GM21515 (cell line): ENCODE results near the gene BST2.

Experiments
- ATAC-seq: cut with Tn5 transposase; IDR thresholded peaks from one replicate; pipeline ENCODE4 v1.9.1; 2021; ENCODE audit not compliant: unreplicated experiment

Gene BST2

DNA sequence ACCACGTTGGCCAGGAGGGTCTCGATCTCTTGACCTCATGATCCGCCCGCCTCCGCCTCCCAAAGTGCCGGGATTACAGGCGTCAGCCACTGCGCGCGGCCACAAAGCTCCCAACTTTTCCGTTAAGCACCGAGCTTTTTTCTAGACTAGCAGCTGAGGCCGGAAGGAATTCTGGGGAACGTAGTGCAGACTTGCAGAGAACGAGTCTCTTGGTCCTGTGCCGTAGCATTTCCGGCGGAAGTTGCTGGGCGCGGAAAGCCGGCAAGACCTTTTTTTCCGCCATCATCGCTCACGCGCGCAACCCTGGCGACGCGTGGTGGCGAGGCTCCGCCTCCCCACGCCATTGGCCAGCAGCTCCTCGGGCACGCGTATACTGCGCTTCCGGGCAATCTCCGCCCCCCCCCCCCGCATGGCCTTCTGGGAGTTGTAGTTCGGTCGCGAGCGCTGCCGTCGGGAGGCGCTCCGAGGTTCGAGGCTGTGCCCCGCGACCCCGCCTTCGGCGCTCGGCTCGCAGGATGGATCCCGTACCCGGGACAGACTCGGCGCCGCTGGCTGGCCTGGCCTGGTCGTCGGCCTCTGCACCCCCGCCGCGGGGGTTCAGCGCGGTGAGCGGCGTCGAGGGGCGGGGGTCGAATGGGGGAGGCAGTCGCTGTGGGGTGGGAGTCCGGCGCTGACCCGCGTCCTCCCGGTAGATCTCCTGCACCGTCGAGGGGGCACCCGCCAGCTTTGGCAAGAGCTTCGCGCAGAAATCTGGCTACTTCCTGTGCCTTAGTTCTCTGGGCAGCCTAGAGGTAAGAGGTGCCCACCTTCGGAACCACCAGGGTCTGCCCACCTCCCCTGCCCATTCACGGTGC is 14.4 kb upstream of the BST2 start, which contains the start of gene MVB12A:
Gene MVB12A (plus strand): TSS at position 427 of the 854 bp plus-strand sequence. CDS start 89 bp downstream, at position 516.
- ATAC-seq = peak; percentile 75

DNA sequence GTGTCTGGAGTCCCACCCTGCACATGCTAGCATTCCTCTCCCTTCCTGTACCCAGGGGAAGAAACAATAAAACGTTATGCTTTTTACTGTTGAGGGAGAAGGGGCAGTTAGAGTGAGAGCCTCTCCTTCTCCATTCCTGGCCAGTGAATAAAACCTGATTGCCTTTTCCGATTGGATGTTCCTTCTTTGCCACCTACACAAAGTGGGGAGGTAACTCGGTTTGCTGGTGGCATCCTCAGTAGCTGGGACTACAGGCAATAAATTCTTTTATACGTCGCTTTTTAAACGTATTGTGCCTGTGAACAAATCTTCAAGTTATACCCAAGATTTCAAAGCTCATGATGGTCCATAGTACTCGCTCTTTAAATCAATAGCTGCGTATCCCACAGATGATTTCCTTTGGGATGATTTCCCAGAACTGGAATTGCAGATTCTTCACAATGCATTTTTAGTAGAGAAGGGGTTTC is 13.8 kb upstream of the BST2 start:
- no peak for ATAC-seq

DNA sequence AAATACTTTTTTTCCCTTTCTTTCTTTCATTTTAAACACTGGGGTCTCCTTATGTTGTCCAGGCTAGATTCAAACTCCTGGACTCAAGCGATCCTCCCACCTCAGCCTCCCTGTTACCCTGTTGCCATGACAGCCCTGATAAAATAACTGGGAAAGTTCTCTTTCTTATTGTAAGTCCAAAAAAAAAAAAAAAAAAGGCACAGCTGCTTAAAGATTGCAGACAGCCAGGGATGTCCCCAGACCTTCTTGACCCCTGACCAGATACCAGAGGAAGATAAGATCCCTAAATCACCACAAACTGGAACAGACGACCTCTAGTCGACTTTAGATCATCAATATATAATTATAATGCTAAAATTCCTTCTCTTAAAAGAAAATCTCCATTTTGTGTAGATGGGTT is 13.3 kb upstream of the BST2 start:
- ATAC-seq = no peak

DNA sequence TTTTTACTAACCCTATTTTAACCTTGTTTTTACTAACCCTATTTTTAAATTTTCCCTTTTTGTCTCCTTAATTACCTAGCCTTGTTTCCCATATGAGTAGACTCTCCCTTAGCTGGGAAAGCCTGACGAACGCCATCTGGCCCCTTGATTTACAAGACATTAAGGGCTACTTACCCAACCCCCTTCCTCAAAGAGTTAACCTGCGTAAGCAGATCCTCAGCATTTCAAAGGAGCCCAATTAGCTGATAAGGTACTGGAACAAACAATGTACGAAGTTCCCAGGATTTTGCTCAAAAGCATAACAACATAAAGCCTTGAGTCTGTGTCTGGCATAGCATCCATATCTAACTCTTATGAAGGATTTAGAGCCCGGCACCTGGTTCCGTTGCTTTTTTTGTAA is 9.7 kb upstream of the BST2 start:
- ATAC-seq = no peak

DNA sequence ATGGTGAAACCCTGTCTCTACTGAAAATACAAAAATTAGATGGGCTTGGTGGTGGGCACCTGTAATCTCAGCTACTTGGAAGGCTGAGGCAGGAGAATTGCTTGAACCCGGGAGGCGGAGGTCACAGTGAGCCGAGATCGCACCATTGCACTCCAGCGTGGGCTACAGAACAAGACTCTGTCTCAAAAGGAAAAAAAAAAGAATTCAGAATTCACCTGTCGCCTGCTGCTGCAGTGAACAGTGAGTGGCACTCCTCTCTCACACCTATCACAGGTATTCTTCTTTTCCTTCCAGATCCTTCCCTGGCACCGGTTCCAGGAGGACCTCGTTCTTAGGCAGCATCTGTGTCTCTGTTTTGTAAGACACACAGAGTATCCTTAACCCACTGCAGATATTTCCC is 8.7 kb upstream of the BST2 start:
- ATAC-seq = no peak

DNA sequence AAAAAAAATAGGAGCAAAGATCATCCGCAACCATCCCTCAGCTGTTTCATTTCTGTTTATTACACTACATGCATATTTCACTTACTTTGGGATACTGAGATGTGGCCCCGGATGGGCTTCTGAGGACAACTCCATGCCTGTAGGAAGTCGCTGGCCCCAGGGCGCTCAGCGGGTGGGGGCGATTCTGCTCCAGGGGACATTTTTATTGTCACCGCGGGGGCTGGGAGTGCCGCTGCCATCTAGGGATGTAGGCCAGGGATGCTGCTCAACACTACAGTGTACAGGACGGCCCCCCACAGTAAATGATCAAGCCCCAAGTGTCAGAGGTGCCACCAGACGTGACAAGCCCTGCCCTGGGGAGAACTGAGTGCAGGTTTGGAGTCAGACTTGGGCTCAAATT is 6.4 kb upstream of the BST2 start:
- no peak for ATAC-seq

DNA sequence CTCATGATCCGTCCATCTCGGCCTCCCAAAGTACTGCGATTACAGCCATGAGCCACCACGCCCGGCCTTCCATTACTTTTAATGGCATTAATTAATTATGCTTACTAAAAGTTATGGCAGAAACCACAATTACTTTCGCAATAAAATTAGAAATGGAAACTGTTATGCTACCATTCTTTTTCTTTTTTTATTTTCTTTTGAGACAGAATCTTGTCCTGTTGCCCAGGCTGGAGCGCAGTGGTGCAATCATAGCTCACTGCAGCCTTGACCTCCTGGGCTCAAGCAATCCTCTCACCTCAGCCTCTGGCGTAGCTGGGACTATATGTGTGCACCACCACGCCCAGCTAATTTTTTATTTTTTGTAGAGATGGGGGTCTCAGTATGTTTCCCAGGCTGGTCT is 4.6 kb upstream of the BST2 start:
- ATAC-seq = no peak

DNA sequence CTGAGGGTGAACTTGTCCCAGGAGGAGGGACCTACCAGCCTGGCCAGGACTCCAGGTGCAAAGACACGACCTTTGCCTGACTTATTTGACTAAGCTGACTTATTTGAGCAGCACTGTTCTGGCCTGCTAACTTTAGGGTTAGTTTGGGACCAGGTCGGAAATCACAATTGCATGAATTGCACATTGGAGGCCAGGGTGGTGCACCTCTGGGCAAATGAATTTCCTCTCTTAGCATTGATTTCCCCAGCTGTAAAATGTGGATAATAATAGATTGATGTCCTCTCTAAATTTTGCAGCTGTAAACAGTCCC is 1.4 kb upstream of the BST2 start:
- no peak for ATAC-seq

DNA sequence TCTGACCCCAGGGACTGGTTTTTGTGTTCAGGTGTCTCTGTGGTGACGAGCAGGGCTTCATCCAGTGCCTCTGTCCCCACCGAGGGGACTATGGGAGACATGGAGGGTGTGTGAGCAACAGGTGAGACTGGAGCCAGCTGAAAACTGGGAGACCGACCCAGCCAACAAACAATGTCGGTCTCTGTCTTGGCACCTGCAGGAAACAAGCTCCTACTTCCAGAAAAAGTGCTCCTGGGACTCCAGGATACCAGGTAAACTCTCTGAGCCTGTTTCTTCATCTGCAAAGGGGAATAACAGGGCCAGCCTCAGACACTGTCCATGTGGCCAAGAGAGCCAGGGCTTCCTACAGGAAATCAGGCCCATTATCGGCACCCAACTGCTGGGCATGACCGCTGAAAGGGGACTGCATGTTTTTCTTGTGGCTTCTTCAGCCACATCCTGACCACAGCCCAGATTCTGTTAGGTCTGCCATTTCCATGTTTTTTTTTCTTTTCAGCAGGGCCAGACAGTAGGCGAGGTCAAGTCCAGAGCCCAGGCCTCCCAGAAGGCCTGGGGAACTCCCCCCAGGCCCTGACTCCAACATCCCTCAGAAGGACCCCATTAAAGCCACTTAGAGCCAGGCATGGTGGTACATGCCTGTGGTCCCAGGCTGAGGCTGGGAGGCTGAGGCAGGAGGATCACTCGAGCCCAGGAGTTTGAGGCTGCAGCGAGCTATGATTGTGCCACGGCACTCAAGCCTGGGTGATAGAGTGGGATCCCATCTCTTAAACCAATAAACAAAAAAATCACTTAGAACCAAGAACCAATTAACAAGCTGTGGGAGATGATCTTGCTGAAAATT is 836 bp upstream of the BST2 start:
- ATAC-seq = no peak

DNA sequence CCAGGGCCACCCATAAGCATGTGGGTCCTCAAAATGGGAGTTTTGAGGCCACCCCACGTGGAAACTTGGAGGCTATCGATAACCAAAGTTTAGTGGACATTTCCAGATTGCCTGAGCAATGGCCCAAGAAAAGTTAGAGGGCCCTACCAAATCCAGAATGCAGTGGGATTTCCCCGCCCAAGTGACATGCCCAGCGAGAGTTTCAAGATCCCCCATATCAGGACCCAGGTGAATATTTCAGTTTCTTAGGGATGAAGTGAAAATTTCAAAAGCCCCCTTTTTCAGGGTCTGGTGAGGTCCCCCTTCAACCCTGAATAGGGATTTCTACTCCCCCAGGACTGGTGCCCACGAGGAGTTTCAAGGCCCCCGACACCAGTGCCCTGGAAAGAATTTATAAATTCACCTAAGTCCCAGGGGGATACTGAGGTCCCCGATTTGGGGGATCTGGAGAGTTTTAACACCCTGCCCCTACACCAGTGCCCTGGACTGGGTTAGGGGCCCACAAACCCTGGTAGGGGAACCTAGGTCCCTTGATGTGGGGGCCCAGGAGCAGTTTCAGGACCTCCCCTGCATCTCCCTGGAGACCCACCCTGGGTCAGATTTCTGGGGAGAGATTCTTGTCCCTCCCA is 695 bp downstream of the BST2 start:
- ATAC-seq = no peak

DNA sequence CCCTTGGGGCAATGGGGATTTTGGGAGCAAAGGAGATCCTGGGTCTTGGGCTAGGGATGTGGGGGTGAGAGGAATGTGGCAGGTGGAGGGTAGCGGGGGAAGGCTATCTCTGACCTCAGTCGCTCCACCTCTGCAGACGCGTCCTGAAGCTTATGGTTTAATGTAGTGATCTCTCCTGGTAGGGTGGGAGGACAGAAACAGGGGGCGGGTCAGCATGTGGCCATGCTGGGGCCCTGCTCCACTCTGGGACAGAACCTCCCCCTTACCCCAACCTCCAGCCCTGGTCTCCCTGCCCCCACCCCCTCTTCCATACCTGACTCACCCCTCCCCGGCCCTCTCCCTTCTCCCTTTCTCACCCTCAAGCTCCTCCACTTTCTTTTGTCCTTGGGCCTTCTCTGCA is 1.4 kb downstream of the BST2 start:
- ATAC-seq = no peak

DNA sequence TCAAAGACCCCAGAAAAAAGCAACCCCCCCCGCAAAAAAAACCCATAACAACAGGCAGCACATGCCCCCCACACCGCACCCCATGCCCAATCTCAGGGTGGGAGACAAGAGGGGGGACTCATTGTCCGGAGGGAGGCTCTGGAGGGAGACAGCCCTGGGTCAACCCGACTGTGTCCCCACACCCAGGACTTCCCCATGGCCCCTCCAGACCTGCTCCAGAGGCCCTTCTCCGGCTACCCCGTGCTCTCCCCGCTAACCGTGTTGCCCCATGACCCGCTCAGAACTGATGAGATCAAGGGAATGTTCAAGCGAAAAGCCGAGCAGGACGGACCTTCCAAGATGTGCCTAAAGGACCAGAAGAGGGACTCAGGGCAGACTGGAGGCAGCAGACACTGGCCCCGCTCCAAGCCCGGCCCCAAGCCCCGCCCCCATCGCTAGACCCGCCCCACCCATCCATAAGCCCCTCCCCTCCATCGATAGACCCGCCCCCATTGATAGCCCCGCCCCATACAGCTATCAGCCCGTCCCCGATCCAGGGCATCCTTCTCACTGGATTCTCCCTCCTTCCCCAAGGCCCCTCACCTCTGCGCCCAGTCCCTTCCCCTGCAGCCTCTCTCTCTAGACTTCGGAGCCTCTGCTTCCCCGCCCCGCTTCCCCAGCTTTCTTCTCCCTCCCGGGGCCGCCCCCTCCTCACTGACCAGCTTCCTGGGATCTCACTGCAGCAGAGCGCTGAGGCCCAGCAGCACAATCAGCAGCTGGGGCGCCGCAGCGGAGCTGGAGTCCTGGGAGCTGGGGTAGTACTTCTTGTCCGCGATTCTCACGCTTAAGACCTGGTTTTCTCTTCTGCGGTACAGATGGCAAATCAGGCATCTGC is 2.2 kb downstream of the BST2 start:
- ATAC-seq = no peak

DNA sequence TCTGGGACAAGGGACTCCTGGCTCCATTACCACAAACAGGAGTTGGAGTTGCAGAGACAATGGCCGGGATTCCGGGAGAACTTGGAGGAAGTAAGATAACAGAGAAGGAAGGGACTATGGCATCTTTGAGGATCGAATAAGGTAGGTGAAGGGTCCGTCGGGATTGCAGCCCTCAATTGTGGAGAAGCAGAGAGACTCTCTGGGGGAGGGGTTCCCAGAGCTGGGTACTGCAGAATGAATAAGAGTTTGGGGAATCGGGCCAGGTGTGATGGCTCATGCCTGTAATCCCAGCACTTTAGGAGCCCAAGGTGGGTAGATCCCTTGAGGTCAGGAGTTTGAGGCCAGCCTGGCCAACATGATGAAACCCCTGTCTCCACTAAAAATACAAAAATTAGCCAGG is 3.8 kb downstream of the BST2 start:
- ATAC-seq = no peak

DNA sequence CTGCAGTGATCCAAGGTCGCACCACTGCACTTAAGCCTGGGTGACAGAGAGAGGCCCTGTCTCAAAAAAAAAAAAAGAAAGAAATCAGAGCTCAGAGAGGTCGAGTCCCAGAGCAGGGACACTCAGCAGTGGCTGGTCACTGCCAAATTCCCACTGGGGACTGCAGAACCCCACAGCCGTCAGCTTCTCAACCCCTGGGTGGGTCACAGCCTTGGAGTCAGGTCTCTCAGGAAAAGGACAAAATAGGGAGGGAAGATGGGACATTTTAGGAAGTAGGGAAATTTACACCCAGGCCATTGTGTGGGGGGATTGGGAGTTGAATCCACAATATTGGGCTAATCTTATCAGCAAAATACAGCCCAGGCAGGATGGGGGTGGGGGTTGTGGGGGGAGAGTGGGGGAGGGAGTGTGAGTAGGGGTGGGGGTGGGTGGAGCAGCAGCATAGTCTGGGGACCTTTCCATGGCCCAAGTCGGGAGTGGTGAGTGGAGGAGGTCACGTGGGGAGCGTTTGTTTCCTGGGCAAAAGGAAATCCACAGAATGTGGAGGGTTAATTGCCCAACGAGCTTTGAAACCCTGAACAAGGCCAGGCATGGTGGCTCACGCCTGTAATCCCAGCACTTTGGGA is 6.4 kb downstream of the BST2 start:
- no peak for ATAC-seq

DNA sequence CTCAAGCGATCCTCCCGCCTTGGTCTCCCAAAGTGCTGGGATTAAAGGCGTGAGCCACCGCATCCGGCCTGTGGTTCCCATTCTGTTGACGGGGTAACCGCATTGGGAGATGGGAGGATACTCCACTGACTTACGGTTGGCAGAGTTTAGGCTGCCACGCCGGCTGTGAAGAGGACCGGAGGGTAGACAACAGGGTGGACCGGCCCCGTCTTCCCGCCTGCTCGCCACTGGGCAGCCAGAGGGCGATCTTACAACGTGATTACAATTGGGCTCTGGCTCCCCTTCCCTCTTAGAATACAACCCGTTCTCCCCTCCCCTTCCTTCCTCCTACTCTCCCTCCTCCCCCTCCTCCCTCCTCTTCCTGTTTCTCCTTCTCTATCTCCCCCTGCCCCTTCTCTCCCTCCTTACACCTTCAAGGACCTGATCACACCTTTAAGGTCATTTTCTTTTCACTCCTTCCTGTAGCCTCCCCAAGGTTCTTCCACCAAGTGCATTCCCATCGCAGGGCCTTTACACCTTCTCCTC is 10.5 kb downstream of the BST2 start:
- ATAC-seq = no peak

DNA sequence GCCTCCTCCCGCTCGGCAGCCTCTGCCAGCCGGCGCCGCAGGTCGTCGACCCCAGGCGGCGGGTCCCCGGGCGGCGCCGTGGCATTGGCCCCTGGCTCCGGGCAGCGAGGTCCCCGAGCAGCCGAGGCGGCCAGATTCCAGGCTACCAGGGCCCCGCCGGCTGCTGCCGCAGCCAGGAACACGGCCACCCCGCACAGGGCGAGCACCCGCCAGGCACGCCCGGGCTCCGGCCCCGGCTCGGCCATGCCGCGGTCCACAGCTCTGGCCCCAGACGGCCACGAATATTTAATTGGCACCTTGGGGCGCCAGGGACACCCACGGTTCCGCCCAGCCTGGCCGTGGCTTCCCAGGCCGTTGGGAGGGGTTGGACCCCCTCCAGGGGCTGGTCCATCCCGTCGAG is 11.5 kb downstream of the BST2 start, which contains the start of gene CCDC194:
Gene CCDC194 (minus strand): TSS at position 283 of the 400 bp plus-strand sequence. CDS start 38 bp downstream, at position 245.
- no peak for ATAC-seq

DNA sequence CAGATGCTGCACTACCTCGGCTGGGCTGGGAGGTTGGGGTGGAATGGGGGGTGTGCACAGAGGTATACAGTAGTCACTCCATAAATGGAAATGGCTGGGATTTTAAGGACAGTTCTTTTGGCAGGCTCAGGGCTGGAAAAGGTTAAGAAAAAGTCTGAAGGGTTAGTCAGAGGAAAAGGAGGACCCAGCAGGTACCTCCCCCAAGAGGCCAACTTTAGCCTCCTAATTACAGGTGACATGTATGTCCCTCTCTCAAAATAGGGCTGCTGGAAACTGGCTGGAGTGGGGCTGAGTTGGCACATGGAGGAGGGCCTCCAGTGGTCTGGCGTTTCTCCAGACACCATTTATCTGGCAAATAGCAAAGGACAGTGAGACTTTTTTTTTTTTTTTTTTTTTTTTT is 12.4 kb downstream of the BST2 start:
- ATAC-seq = no peak

DNA sequence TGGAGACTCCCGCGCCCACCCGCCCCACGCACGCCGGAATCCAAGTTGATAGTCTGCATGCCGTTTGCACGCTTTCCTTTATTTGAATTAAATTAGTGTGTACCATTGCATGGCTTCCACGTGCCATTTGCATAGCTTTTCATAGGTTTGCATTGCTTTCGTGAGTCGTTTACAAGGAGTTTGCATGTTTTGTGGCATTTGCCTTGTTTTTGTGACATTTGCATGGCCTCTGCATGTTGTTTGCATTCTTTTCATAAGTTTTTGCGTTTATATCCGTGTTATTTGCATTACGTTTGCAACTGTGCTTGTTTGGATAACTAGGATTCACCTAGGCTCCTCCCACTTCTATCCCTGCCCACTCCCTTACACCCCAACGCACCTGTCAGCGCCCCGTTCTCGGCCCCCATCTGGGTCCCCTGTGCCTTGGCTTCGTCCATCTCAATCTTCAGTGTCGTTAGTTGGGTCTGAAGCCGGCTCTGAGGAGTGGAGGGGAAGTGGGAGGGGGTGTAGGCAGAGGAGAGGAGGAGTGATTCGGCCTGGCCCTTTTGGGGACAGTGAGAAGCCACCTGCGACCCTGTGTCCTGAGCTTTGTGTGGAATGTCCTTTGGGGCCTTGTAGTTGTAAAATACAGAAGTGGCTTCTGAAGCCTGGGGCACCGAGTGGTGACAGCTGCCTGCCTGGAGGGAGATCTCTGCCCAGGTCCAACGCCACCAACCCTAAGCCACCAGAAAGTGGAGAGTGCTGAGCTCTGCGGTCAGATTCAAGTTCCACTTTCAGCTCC is 13.9 kb downstream of the BST2 start:
- ATAC-seq = no peak
